ENCODE measurements around the gene HNRNPF.

HNRNPF gene

DNA sequence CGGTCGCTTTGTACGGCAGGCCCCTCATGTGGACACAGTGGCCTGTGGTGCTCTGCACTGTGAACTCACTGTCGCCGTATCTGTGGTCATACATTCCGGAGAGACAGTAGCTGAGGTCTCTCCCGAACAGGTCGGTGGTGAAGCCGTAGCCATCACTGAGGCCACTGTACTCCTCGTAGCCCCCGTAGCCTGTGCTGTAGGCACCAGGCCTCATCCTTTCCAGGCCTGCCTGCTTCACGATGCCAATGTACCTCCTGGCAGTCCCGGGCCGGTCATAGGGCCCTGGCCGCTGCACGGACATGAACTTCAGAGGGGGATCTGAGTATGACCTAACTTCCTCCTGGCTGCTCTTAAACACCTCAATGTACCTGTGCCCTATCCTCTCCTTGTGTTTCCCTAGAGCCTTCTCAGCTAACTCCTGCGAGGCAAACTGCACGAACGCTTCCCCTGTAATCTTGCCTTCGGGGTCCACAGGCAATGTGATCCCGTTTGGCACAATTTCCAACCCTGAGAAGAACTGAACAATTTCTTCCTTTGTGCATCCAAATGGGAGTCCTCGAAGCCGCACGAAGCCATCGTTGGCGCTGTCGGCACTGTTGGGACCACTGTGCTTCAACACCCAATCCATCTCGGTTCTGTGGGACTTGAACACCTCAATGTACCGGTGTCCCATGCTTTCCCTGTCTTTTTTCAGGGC, 21.9 kb downstream of the HNRNPF start:
- Histone ChIP-seq H3K27me3 (no peaks in the 10 kb centered on the region), H3K4me3 (ENCODE audit: low read depth in 1 of 2, low read length in 1 of 2) (no peak overlapping the region), H3K36me3 (peaks cover 73% of the 10 kb centered on the region), H3K9me3 (no peaks in the 10 kb centered on the region), H3K4me1 (ENCODE audit: control insufficient read depth in 1 of 2, insufficient read depth in 1 of 2, low read depth in 1 of 2, low read length in 1 of 2) (no peaks in the 10 kb centered on the region), H3K27ac (no peak overlapping the region)
- no peak for TF ChIP-seq CTCF (IDR thresholded peaks at IDR 0.05)

GRCh38 chr10:43386549-43386948, 22.4 kb downstream of the HNRNPF start:
- H3K4me3 ChIP-seq (ENCODE audit: low read depth in 1 of 2, low read length in 1 of 2) = no peak overlapping the region
- TF ChIP-seq CTCF (IDR thresholded peaks at IDR 0.05) = no peak
- no peaks in the 10 kb centered on the region for H3K4me1 ChIP-seq (ENCODE audit: control insufficient read depth in 1 of 2, insufficient read depth in 1 of 2, low read depth in 1 of 2, low read length in 1 of 2)
- H3K9me3 ChIP-seq = no peaks in the 10 kb centered on the region
- no peaks in the 10 kb centered on the region for H3K27me3 ChIP-seq
- H3K36me3 ChIP-seq = peaks cover 68% of the 10 kb centered on the region
- peak overlapping the region; percentile 49 for H3K27ac ChIP-seq

DNA sequence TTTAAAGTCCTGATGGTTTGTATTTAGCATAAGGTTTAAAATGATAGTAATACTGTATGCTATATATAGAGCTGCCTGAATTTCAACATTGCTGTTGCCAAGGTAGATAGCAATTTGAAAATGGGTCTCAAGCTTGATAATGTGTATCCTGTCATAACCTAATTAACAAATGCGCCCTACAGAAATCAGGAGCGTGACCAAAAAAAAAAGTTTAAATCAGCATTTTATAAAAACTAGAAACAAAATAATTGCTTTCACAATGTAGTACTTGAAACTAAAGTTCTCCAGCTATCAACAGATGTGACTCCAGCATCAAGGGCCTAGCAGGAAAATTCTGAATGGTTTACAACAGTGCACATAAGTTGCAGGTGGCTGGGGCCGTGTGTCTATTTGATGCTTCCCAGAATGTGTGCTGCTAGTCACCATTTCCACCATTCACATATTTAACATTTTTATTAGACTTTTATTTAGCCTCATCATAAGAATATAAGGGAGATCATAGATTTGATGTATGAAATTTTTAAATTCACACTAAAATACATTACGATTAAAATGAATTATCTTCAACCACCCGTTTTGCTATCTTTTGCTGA, 23.5 kb downstream of the HNRNPF start:
- Histone ChIP-seq H3K4me1 (ENCODE audit: control insufficient read depth in 1 of 2, insufficient read depth in 1 of 2, low read depth in 1 of 2, low read length in 1 of 2) (no peaks in the 10 kb centered on the region), H3K36me3 (peaks cover 57% of the 10 kb centered on the region)
- no peak for TF ChIP-seq CTCF (IDR thresholded peaks at IDR 0.05)

GRCh38 chr10:43384252-43385221, 24.4 kb downstream of the HNRNPF start:
- no peak for TF ChIP-seq CTCF (IDR thresholded peaks at IDR 0.05)
- no peak overlapping the region for H3K27ac ChIP-seq
- no peaks in the 10 kb centered on the region for H3K27me3 ChIP-seq
- no peaks in the 10 kb centered on the region for H3K4me1 ChIP-seq (ENCODE audit: control insufficient read depth in 1 of 2, insufficient read depth in 1 of 2, low read depth in 1 of 2, low read length in 1 of 2)
- peaks cover 47% of the 10 kb centered on the region for H3K36me3 ChIP-seq
- H3K9me3 ChIP-seq = no peaks in the 10 kb centered on the region
- no peak overlapping the region for H3K4me3 ChIP-seq (ENCODE audit: low read depth in 1 of 2, low read length in 1 of 2)

More for the DNA sequence above, 23.5 kb downstream of the HNRNPF start:
- no peaks in the 10 kb centered on the region for H3K9me3 ChIP-seq
- H3K27ac ChIP-seq = peak overlapping the region; percentile 49
- H3K27me3 ChIP-seq = no peaks in the 10 kb centered on the region
- H3K4me3 ChIP-seq (ENCODE audit: low read depth in 1 of 2, low read length in 1 of 2) = no peak overlapping the region

- H3K4me3 ChIP-seq (ENCODE audit: low read depth in 1 of 2, low read length in 1 of 2) = no peak overlapping the region
- no peaks in the 10 kb centered on the region for H3K4me1 ChIP-seq (ENCODE audit: control insufficient read depth in 1 of 2, insufficient read depth in 1 of 2, low read depth in 1 of 2, low read length in 1 of 2)
- peaks cover 36% of the 10 kb centered on the region for H3K36me3 ChIP-seq
- no peaks in the 10 kb centered on the region for H3K9me3 ChIP-seq
- no peaks in the 10 kb centered on the region for H3K27me3 ChIP-seq
- no peak overlapping the region for H3K27ac ChIP-seq
- TF ChIP-seq CTCF (IDR thresholded peaks at IDR 0.05) = no peak
Measured at GRCh38 chr10:43383204-43383971, 25.6 kb downstream of the HNRNPF start.

Data from neutrophil (primary cell).